Endothelial cell of umbilical vein (primary cell): ENCODE data around the gene CNTN1. TPM values are rescaled to one million over a fixed set of nuclear protein-coding genes. Genes with fewer than 3 reads are reported as not detected.

Source experiments
- BruUV-seq: library from RNA; stranded (reverse); fragments of 400-500 nt; replicated peaks from 2 replicates; lab custom pipeline; 2021; lab: Mats Ljungman, UMichigan
- CTCF ChIA-PET: fragments of 300-600, 350-600 bp; sonication (Branson Sonifier 250); formaldehyde crosslinking; loops from one replicate; lab custom pipeline; 2021; ENCODE audit warnings: antibody characterized with exemption, inconsistent platforms; lab: Charles Lee
- POLR2A ChIA-PET: fragments of 300-600, 350-600 bp; sonication (Branson Sonifier 250); formaldehyde crosslinking; loops from one replicate; lab custom pipeline; 2021; ENCODE audit warnings: antibody characterized with exemption, inconsistent platforms; lab: Charles Lee
- DNase-seq: peaks from one replicate; pipeline ENCODE4 v3.0.0-alpha.2; 2011; ENCODE audit warnings: low read depth, low spot score
- FAIRE-seq: peaks from 2 replicates; lab custom pipeline; 2011; peaks lifted over from hg19 to GRCh38; lab: Jason Lieb, UNC
- H2AFZ ChIP-seq: 2 replicates; pipeline ENCODE4 v1.6.0; 2012; ENCODE audit warnings: low read depth, low read length, control low read depth, inconsistent platforms
- H3K27ac ChIP-seq: 2 replicates; pipeline ENCODE4 v1.5.1; 2011; ENCODE audit warnings: low read depth, mild to moderate bottlenecking, control low read depth, low read length, moderate library complexity; ENCODE audit not compliant: insufficient read depth
- H3K27me3 ChIP-seq, 2 experiments: 2 replicates each; pipeline versions ENCODE4 v1.6.0 to v1.6.1; 2011; ENCODE audit warnings: low read length in 2 of 2, mixed read lengths in 1 of 2; ENCODE audit not compliant: control insufficient read depth in 2 of 2, insufficient read depth in 2 of 2
- H3K36me3 ChIP-seq, 2 experiments: 2 replicates in 1 of 2; 3 replicates in 1 of 2; pipeline ENCODE4 v1.5.1; 2011; ENCODE audit warnings: low read length in 2 of 2, mild to moderate bottlenecking in 1 of 2, moderate library complexity in 1 of 2; ENCODE audit not compliant: control insufficient read depth in 2 of 2, insufficient read depth in 2 of 2; ENCODE audit errors: extremely low read depth in 1 of 2
- H3K4me1 ChIP-seq: 3 replicates; pipeline ENCODE4 v1.5.1; 2011; ENCODE audit warnings: mild to moderate bottlenecking, low read length; ENCODE audit not compliant: control insufficient read depth, insufficient read depth; ENCODE audit errors: extremely low read depth
- H3K4me2 ChIP-seq: 2 replicates; pipeline ENCODE4 v1.6.1; 2011; ENCODE audit warnings: low read length, control low read depth, mixed read lengths; ENCODE audit not compliant: insufficient read depth
- H3K4me3 ChIP-seq, 3 experiments: fragments of 200-600 bp in 1 of 3; sonication (generic), shearing (Covaris generic) in 1 of 3; replicated peaks in 1 of 3; 2 replicates each; pipeline ENCODE4 v1.5.1; 2011 to 2016; ENCODE audit warnings: control low read depth in 3 of 3, low read length in 3 of 3, mild to moderate bottlenecking in 2 of 3, inconsistent platforms in 1 of 3, low read depth in 1 of 3, moderate library complexity in 1 of 3; ENCODE audit not compliant: insufficient read depth in 1 of 3
- H3K79me2 ChIP-seq: 2 replicates; pipeline ENCODE4 v1.6.0; 2012; ENCODE audit warnings: low read length, inconsistent platforms; ENCODE audit not compliant: control insufficient read depth, insufficient read depth
- H3K9ac ChIP-seq: replicated peaks from 2 replicates; pipeline ENCODE3; 2011; ENCODE audit warnings: low read length, control low read depth; ENCODE audit not compliant: insufficient read depth; ENCODE audit errors: extremely low read depth
- H3K9me1 ChIP-seq: replicated peaks from 3 replicates; pipeline ENCODE4 v1.6.0; 2011; ENCODE audit warnings: mild to moderate bottlenecking, low read length; ENCODE audit not compliant: control insufficient read depth, insufficient read depth; ENCODE audit errors: extremely low read depth
- H3K9me3 ChIP-seq: replicated peaks from 2 replicates; pipeline ENCODE4 v1.5.1; 2012; ENCODE audit warnings: low read length, inconsistent platforms; ENCODE audit not compliant: control insufficient read depth, insufficient read depth
- H4K20me1 ChIP-seq: replicated peaks from 2 replicates; pipeline ENCODE3; 2011; ENCODE audit warnings: mild to moderate bottlenecking, low read length; ENCODE audit not compliant: control insufficient read depth, insufficient read depth; ENCODE audit errors: extremely low read depth
- CTCF ChIP-seq, 2 donors: IDR thresholded peaks; 1 replicate in 1 of 2; 2 replicates in 1 of 2; pipeline ENCODE4 v1.5.1; 2011; ENCODE audit warnings: low read length in 2 of 2, mild to moderate bottlenecking in 2 of 2, moderate library complexity in 2 of 2, control low read depth in 1 of 2, inconsistent platforms in 1 of 2, low read depth in 1 of 2; ENCODE audit not compliant: insufficient read depth in 1 of 2; ENCODE audit errors: extremely low read depth in 1 of 2
- EZH2 ChIP-seq: IDR thresholded peaks from 2 replicates; pipeline ENCODE4 v1.6.1; 2012; ENCODE audit warnings: borderline replicate concordance, low read depth, mild to moderate bottlenecking, moderate library complexity, low read length, inconsistent platforms; ENCODE audit not compliant: severe bottlenecking
- FOS ChIP-seq: IDR thresholded peaks from 2 replicates; pipeline ENCODE4 v1.6.1; 2011; ENCODE audit warnings: mild to moderate bottlenecking, low read length, moderate library complexity, borderline replicate concordance; ENCODE audit not compliant: insufficient read depth
- GATA2 ChIP-seq: IDR thresholded peaks from 2 replicates; pipeline ENCODE4 v1.7.0; 2011; ENCODE audit warnings: low read depth, mild to moderate bottlenecking, moderate library complexity, mixed read lengths, low read length; ENCODE audit not compliant: insufficient read length, insufficient read depth
- JUN ChIP-seq: IDR thresholded peaks from 2 replicates; pipeline ENCODE4 v1.6.1; 2011; ENCODE audit warnings: borderline replicate concordance, low read depth; ENCODE audit not compliant: insufficient read length, insufficient read depth
- MAX ChIP-seq: IDR thresholded peaks from 2 replicates; pipeline ENCODE4 v1.6.1; 2011; ENCODE audit not compliant: insufficient read depth, insufficient read length
- MYC ChIP-seq: IDR thresholded peaks from one replicate; pipeline ENCODE4 v1.6.1; 2011; ENCODE audit warnings: mild to moderate bottlenecking, low read depth, low read length
- POLR2A ChIP-seq: IDR thresholded peaks from 2 replicates; pipeline ENCODE4 v1.6.1; 2012; ENCODE audit warnings: low read depth, mild to moderate bottlenecking, control low read depth, low read length
- POLR2AphosphoS5 ChIP-seq: IDR thresholded peaks from 2 replicates; pipeline ENCODE4 v1.6.1; 2012; ENCODE audit warnings: low read depth, mild to moderate bottlenecking, control low read depth, low read length, moderate library complexity; ENCODE audit not compliant: insufficient read depth
- dilution Hi-C: fragments of 300-500 bp; cut with MboI; formaldehyde crosslinking; loops from one replicate; pipeline ENCODE4 v1.15.0; 2019; ENCODE audit warnings: low sequenced_read_pairs; ENCODE audit not compliant: extremely low pct_ligation_motif_present
- intact Hi-C: fragments of 100-400 bp; cut with micrococcal nuclease; formaldehyde crosslinking; loops from one replicate; pipeline ENCODE4 v1.10.0; 2022
- polyA plus RNA-seq, 4 experiments: library from polyadenylated mRNA; depleted of rRNA in 3 of 4; stranded (reverse) in 3 of 4; unstranded in 1 of 4; fragments of >200 nt; gene quantifications; 2 replicates each; pipeline versions ENCODE4 v1.2.1 to v1.2.3, GENCODE V29; 2011 to 2012; ENCODE audit warnings: missing spikeins in 1 of 4
- total RNA-seq: library from RNA; stranded (reverse); gene quantifications from 2 replicates; pipeline ENCODE4 v1.2.3, GENCODE V29; 2021

Gene CNTN1
- total and polyA plus RNA-seq, 2 donors (not counting 3 experiments of a cell fraction or from before 2014, with no cell fraction given): 0.07 TPM; not detected in 1

- intact Hi-C loops (no loop called here), dilution Hi-C loops (no loop called here)
- H3K36me3 ChIP-seq: no peaks in the 10 kb centered on the region
- H3K4me2 ChIP-seq: no peak overlapping the region
- H3K27me3 ChIP-seq: no peaks in the 10 kb centered on the region
- ChIA-PET POLR2A (no interaction called here), CTCF (no interaction called here)
- no peak for TF ChIP-seq POLR2AphosphoS5
- no peak for TF ChIP-seq CTCF (IDR thresholded peaks at IDR 0.05; ENCODE audit: extremely low read depth in 1 of 2, insufficient read depth in 1 of 2, low read depth in 1 of 2, low read length in 2 of 2)
- TF ChIP-seq GATA2: no peak
- no peak for TF ChIP-seq MYC
- no peak for TF ChIP-seq MAX
- TF ChIP-seq EZH2: no peak
- no peak for TF ChIP-seq POLR2A
- no peak for TF ChIP-seq FOS
- no peak for TF ChIP-seq JUN
- H3K4me3 ChIP-seq: no peak overlapping the region
- no peaks in the 10 kb centered on the region for H4K20me1 ChIP-seq
- H3K27ac ChIP-seq: no peak overlapping the region
- no peaks in the 10 kb centered on the region for H3K4me1 ChIP-seq
- no TSS peak for BruUV-seq
- no peaks in the 10 kb centered on the region for H3K9me3 ChIP-seq
- H3K9me1 ChIP-seq: no peaks in the 10 kb centered on the region
- H3K79me2 ChIP-seq: no peaks in the 10 kb centered on the region
- no peak overlapping the region for H2AFZ ChIP-seq
- no peak overlapping the region for H3K9ac ChIP-seq
- no peak for DNase-seq
- no peak for FAIRE-seq
These were observed 293.8 kb downstream of the CNTN1 start for GRCh38 chr12:40986001-40986400.
